ENCODE measurements around the gene CDC42SE1. TPM values are rescaled to one million over a fixed set of nuclear protein-coding genes. Genes with fewer than 3 reads are reported as not detected.

CDC42SE1 gene
- polyA plus RNA-seq, 3 donors: 62.1 to 302 (median 75.7) TPM

DNA sequence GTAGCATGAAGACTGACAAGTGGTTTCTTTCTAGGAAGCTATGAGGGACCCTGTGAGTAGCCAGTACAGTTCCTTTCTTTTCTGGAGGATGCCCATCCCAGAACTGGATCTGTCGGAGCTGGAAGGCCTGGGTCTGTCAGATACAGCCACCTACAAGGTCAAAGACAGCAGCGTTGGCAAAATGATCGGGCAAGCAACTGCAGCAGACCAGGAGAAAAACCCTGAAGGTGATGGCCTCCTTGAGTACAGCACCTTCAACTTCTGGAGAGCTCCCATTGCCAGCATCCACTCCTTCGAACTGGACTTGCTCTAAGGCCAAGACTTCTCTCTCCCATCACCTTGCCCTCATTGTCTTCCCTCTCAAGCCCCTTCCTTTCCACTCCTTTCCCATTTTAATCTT is 7.8 kb upstream of the CDC42SE1 start:
- WGBS (ENCODE audit: insufficient coverage): 100% methylated on average over 4 of the region's 4 CpGs
- Mint-ChIP-seq H3K27me3 (ENCODE audit: low read depth in 3 of 3) (no peaks in the 10 kb centered on the region), H3K36me3 (no peaks in the 10 kb centered on the region), H3K4me3 (no peak overlapping the region), H3K9me3 (no peaks in the 10 kb centered on the region), H3K27ac (peak overlapping the region in 1 of 7 donors; percentile 50), H3K4me1 (peaks cover 8% of the 10 kb centered on the region)
- no peak overlapping the region for H2AFZ ChIP-seq (ENCODE audit: insufficient read depth, low read depth, low read length, poor library complexity, severe bottlenecking)
- peaks cover 14% of the 10 kb centered on the region for H3K79me2 ChIP-seq (ENCODE audit: insufficient read depth, low read length)
- no peaks in the 10 kb centered on the region for H3K36me3 ChIP-seq (replicated peaks in 1 of 2; ENCODE audit: control insufficient read depth in 1 of 2, insufficient read depth in 2 of 2, low read length in 2 of 2)
- no peak overlapping the region for H3K9ac ChIP-seq (ENCODE audit: insufficient read depth, low read length, poor library complexity, severe bottlenecking)
- H3K4me2 ChIP-seq (replicated peaks; ENCODE audit: extremely low read depth, low read length, poor library complexity, severe bottlenecking): no peak overlapping the region
- H3K27me3 ChIP-seq (ENCODE audit: control insufficient read depth in 2 of 2, insufficient read depth in 2 of 2, low read length in 2 of 2): no peaks in the 10 kb centered on the region
- peaks cover 15 to 23% of the 10 kb centered on the region in 2 donors for H3K4me1 ChIP-seq (ENCODE audit: control insufficient read depth in 1 of 2, insufficient read depth in 2 of 2, low read length in 2 of 2)
- H3K27ac ChIP-seq (ENCODE audit: low read depth in 1 of 2, low read length in 2 of 2): no peak overlapping the region
- TF ChIP-seq CTCF (IDR thresholded peaks at IDR 0.05): no peak
- no peaks in the 10 kb centered on the region for H3K9me3 ChIP-seq (replicated peaks in 1 of 2; ENCODE audit: control insufficient read depth in 1 of 2, insufficient read depth in 1 of 2, low read length in 2 of 2)
- intact Hi-C loops (cut with micrococcal nuclease): no loop called here
- DNase-seq: no peak
- no peak overlapping the region for H3K4me3 ChIP-seq (replicated peaks in 1 of 3; ENCODE audit: low read depth in 2 of 3, low read length in 3 of 3)
- no peaks in the 10 kb centered on the region for H4K20me1 ChIP-seq (ENCODE audit: insufficient read depth, low read length)

- Mint-ChIP-seq H3K36me3 (peaks cover 0 to 1% of the 10 kb centered on the region in 2 donors), H3K4me3 (no peak overlapping the region), H3K9me3 (no peaks in the 10 kb centered on the region), H3K4me1 (peaks cover 8% of the 10 kb centered on the region), H3K27me3 (ENCODE audit: low read depth in 3 of 3) (no peaks in the 10 kb centered on the region), H3K27ac (no peak overlapping the region)
- H3K4me2 ChIP-seq (replicated peaks; ENCODE audit: extremely low read depth, low read length, poor library complexity, severe bottlenecking): no peak overlapping the region
- H3K27me3 ChIP-seq (ENCODE audit: control insufficient read depth in 2 of 2, insufficient read depth in 2 of 2, low read length in 2 of 2): no peaks in the 10 kb centered on the region
- no peak overlapping the region for H3K9ac ChIP-seq (ENCODE audit: insufficient read depth, low read length, poor library complexity, severe bottlenecking)
- no peaks in the 10 kb centered on the region for H3K79me2 ChIP-seq (ENCODE audit: insufficient read depth, low read length)
- DNase-seq: no peak
- H2AFZ ChIP-seq (ENCODE audit: insufficient read depth, low read depth, low read length, poor library complexity, severe bottlenecking): no peak overlapping the region
- no peak overlapping the region for H3K27ac ChIP-seq (ENCODE audit: low read depth in 1 of 2, low read length in 2 of 2)
- H3K4me3 ChIP-seq (replicated peaks in 1 of 3; ENCODE audit: low read depth in 2 of 3, low read length in 3 of 3): no peak overlapping the region
- no peak for TF ChIP-seq CTCF (IDR thresholded peaks at IDR 0.05)
- peaks cover 11 to 18% of the 10 kb centered on the region in 2 donors for H3K4me1 ChIP-seq (ENCODE audit: control insufficient read depth in 1 of 2, insufficient read depth in 2 of 2, low read length in 2 of 2)
- intact Hi-C loops (cut with micrococcal nuclease): no loop called here
- H4K20me1 ChIP-seq (ENCODE audit: insufficient read depth, low read length): no peaks in the 10 kb centered on the region
- no peaks in the 10 kb centered on the region for H3K9me3 ChIP-seq (replicated peaks in 1 of 2; ENCODE audit: control insufficient read depth in 1 of 2, insufficient read depth in 1 of 2, low read length in 2 of 2)
- no peaks in the 10 kb centered on the region for H3K36me3 ChIP-seq (replicated peaks in 1 of 2; ENCODE audit: control insufficient read depth in 1 of 2, insufficient read depth in 2 of 2, low read length in 2 of 2)
Observed at GRCh38 chr1:151065089-151065645, 5.7 kb upstream of the CDC42SE1 start.
